Endodermal cell (in vitro differentiated cells): ENCODE results near the gene MYCBPAP. TPM values are rescaled to one million over a fixed set of nuclear protein-coding genes. Genes with fewer than 3 reads are reported as not detected.

ENCODE experiments used
- DNase-seq: peaks from one replicate; pipeline ENCODE4 v3.0.0-alpha.2; 2017
- H3K27ac ChIP-seq: 2 replicates; pipeline ENCODE4 v1.5.1; 2013; ENCODE audit warnings: mild to moderate bottlenecking, low read depth, low read length, moderate library complexity
- H3K27me3 ChIP-seq: 2 replicates; pipeline ENCODE4 v1.6.1; 2013; ENCODE audit warnings: mild to moderate bottlenecking, low read length, moderate library complexity; ENCODE audit not compliant: insufficient read depth, control insufficient read depth, poor library complexity, severe bottlenecking
- H3K36me3 ChIP-seq: 2 replicates; pipeline ENCODE4 v1.7.0; 2013; ENCODE audit warnings: mild to moderate bottlenecking, low read length, moderate library complexity; ENCODE audit not compliant: control insufficient read depth, insufficient read depth
- H3K4me1 ChIP-seq: one replicate; pipeline ENCODE4 v1.7.0; 2013; ENCODE audit warnings: low read length; ENCODE audit not compliant: control insufficient read depth, insufficient read depth
- H3K4me3 ChIP-seq: 2 replicates; pipeline ENCODE4 v1.5.1; 2013; ENCODE audit warnings: mild to moderate bottlenecking, low read length, moderate library complexity
- H3K9ac ChIP-seq: 2 replicates; pipeline ENCODE4 v1.6.1; 2013; ENCODE audit warnings: mild to moderate bottlenecking, low read length, moderate library complexity; ENCODE audit not compliant: poor library complexity, severe bottlenecking; ENCODE audit errors: extremely low read depth
- H3K9me3 ChIP-seq: 2 replicates; pipeline ENCODE4 v1.6.1; 2013; ENCODE audit warnings: mild to moderate bottlenecking, low read length, moderate library complexity; ENCODE audit not compliant: control insufficient read depth
- H3K27ac Mint-ChIP-seq: 2 replicates; pipeline ENCODE4 v1.8.0; 2020; ENCODE audit warnings: mixed read lengths
- H3K27me3 Mint-ChIP-seq: 2 replicates; pipeline ENCODE4 v1.8.0; 2021; ENCODE audit warnings: mild to moderate bottlenecking, mixed read lengths; ENCODE audit not compliant: insufficient read depth
- H3K36me3 Mint-ChIP-seq: 2 replicates; pipeline ENCODE4 v1.8.0; 2020; ENCODE audit warnings: low read depth, mixed read lengths
- H3K4me1 Mint-ChIP-seq: 2 replicates; pipeline ENCODE4 v1.8.0; 2020; ENCODE audit warnings: mixed read lengths
- H3K4me3 Mint-ChIP-seq: 2 replicates; pipeline ENCODE4 v1.8.0; 2020; ENCODE audit warnings: mild to moderate bottlenecking, moderate library complexity, mixed read lengths
- H3K9me3 Mint-ChIP-seq: 2 replicates; pipeline ENCODE4 v1.8.0; 2020; ENCODE audit warnings: mild to moderate bottlenecking, mixed read lengths
- CTCF ChIP-seq: fragments of 200-600 bp; sonication (generic); conservative IDR thresholded peaks from 2 replicates; pipeline ENCODE4 v1.5.0; 2021; ENCODE audit warnings: antibody characterized with exemption, mild to moderate bottlenecking
- WGBS, 2 experiments: methylation state at CpG; one replicate each; pipeline versions ENCODE4 v1.1.5 to v1.1.7; 2013; ENCODE audit warnings: missing lambda C conversion rate in 2 of 2, mixed read lengths in 1 of 2; ENCODE audit not compliant: insufficient coverage in 1 of 2, insufficient read length in 1 of 2; 5-methylcytosine and 5-hydroxymethylcytosine counted together
- total RNA-seq, 2 donors: library from RNA; stranded (reverse); fragmentation: NEBNext Ultra II Directional in 1 of 2; extraction: Animal tissue kit (Norgen Biotek cat#: 25700) in 1 of 2; gene quantifications; 2 replicates in 1 of 2; 3 replicates in 1 of 2; pipeline ENCODE4 v1.2.1, GENCODE V29; 2021

The MYCBPAP gene
- total RNA-seq, 2 donors from 2014 or later: 3.5 to 7.1 TPM

GRCh38 chr17:50538549-50539410, 30.5 kb downstream of the MYCBPAP start:
- Histone ChIP-seq H3K4me3 (no peak overlapping the region), H3K36me3 (no peaks in the 10 kb centered on the region), H3K27ac (no peak overlapping the region), H3K4me1 (peaks cover 6% of the 10 kb centered on the region), H3K9ac (no peak overlapping the region), H3K9me3 (no peaks in the 10 kb centered on the region), H3K27me3 (peaks cover 18% of the 10 kb centered on the region)
- no peak overlapping the region for H3K4me3 Mint-ChIP-seq
- H3K27ac Mint-ChIP-seq: no peak overlapping the region
- peaks cover 30% of the 10 kb centered on the region for H3K27me3 Mint-ChIP-seq
- TF ChIP-seq CTCF: no peak
- no peaks in the 10 kb centered on the region for H3K9me3 Mint-ChIP-seq
- WGBS, 2 experiments: 81 to 84% methylated on average over 14 to 20 of the region's 20 CpGs
- H3K36me3 Mint-ChIP-seq: no peaks in the 10 kb centered on the region
- peaks cover 15% of the 10 kb centered on the region for H3K4me1 Mint-ChIP-seq
- peak; percentile 71 for DNase-seq

GRCh38 chr17:50539762-50540559, 31.7 kb downstream of the MYCBPAP start:
- no peak overlapping the region for H3K27ac ChIP-seq
- no peak overlapping the region for H3K27ac Mint-ChIP-seq
- H3K27me3 Mint-ChIP-seq: peaks cover 26% of the 10 kb centered on the region
- peaks cover 6% of the 10 kb centered on the region for H3K27me3 ChIP-seq
- no peaks in the 10 kb centered on the region for H3K9me3 ChIP-seq
- H3K36me3 Mint-ChIP-seq: no peaks in the 10 kb centered on the region
- H3K9ac ChIP-seq: no peak overlapping the region
- H3K9me3 Mint-ChIP-seq: no peaks in the 10 kb centered on the region
- peaks cover 10% of the 10 kb centered on the region for H3K4me1 Mint-ChIP-seq
- no peak for TF ChIP-seq CTCF
- 83 to 92% methylated on average over 7 to 15 of the region's 15 CpGs for WGBS, 2 experiments
- peaks cover 6% of the 10 kb centered on the region for H3K4me1 ChIP-seq
- H3K36me3 ChIP-seq: no peaks in the 10 kb centered on the region
- DNase-seq: peak; percentile 83
- no peak overlapping the region for H3K4me3 Mint-ChIP-seq
- no peak overlapping the region for H3K4me3 ChIP-seq

- Mint-ChIP-seq H3K4me3 (peak overlapping the region; percentile 69), H3K9me3 (no peaks in the 10 kb centered on the region), H3K27me3 (peaks cover 25% of the 10 kb centered on the region), H3K36me3 (no peaks in the 10 kb centered on the region), H3K27ac (no peak overlapping the region), H3K4me1 (peaks cover 10% of the 10 kb centered on the region)
- peaks cover 6% of the 10 kb centered on the region for H3K4me1 ChIP-seq
- no peak for DNase-seq
- H3K27me3 ChIP-seq: no peaks in the 10 kb centered on the region
- peak overlapping the region; percentile 84 for H3K4me3 ChIP-seq
- no peaks in the 10 kb centered on the region for H3K36me3 ChIP-seq
- H3K9me3 ChIP-seq: no peaks in the 10 kb centered on the region
- no peak overlapping the region for H3K27ac ChIP-seq
- 93 to 95% methylated on average over 7 to 10 of the region's 11 CpGs for WGBS, 2 experiments
- H3K9ac ChIP-seq: no peak overlapping the region
- TF ChIP-seq CTCF: no peak
Observed at GRCh38 chr17:50540560-50541401, 32.5 kb downstream of the MYCBPAP start.
